GM12865 (cell line): ENCODE measurements around the gene IQCF2.

Experiments
- DNase-seq: peaks from one replicate; pipeline ENCODE4 v3.0.0; 2010; ENCODE audit warnings: low read depth
- H3K4me3 ChIP-seq: 2 replicates; pipeline ENCODE4 v1.5.1; 2011; ENCODE audit warnings: mild to moderate bottlenecking, low read depth, low read length, control low read depth
- TF ChIP-seq, protein P1 (sequence below): IDR thresholded peaks from 2 replicates; pipeline ENCODE4 v1.5.1; 2011; ENCODE audit warnings: low read length, control low read depth, low read depth, inconsistent platforms; ENCODE audit not compliant: insufficient read depth; ENCODE audit errors: missing control alignments

IQCF2 gene

DNA sequence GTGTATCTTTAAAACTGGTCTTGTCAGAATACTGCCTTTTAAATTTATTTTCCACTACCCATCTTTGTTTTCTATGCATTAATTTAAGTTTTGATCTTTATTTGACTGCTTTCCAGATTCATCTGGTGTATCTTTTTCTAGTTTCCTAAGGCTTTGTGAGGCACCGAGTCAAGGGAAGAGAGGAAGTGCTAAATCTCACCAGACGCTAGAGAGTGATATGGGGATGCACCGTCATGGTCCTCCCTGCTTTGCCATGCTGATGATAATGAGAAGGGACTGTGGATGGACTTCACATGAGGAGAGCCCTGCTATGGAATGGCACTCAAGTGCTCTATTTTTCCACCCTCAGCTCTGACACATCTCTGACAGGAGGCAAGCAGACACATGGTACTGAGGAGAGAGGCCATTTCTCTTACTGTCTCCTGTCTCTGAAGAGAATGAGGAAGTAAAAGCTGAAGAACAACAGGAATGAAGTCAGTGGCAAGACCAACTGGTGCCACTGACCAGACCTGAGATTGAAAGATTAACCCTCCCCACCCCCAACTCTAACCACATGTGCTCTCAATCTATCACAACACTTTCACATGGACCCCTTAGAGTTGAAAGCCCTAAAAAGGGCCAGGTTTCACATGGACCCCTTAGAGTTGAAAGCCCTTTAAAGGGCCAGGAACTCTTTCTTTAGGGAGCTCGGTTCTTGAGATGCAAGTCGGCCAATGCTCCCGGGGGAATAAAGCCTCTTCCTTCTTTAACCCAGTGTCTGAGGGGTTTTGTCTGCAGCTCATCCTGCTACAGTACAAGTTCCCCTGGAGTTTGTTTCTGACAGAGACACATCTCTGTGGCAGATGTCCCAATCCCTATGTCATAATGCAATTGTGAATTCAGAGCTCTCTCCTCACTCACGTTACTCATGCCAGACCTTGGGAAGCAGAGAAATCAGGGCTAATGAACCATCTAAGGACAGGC, at the start of gene IQCF2:
IQCF2 (plus strand) TSS at position 913 of the 963 bp plus-strand sequence. CDS start 52 bp downstream, outside the sequence.
- DNase-seq, result peak; percentile 74
- TF ChIP-seq, protein P1, sequence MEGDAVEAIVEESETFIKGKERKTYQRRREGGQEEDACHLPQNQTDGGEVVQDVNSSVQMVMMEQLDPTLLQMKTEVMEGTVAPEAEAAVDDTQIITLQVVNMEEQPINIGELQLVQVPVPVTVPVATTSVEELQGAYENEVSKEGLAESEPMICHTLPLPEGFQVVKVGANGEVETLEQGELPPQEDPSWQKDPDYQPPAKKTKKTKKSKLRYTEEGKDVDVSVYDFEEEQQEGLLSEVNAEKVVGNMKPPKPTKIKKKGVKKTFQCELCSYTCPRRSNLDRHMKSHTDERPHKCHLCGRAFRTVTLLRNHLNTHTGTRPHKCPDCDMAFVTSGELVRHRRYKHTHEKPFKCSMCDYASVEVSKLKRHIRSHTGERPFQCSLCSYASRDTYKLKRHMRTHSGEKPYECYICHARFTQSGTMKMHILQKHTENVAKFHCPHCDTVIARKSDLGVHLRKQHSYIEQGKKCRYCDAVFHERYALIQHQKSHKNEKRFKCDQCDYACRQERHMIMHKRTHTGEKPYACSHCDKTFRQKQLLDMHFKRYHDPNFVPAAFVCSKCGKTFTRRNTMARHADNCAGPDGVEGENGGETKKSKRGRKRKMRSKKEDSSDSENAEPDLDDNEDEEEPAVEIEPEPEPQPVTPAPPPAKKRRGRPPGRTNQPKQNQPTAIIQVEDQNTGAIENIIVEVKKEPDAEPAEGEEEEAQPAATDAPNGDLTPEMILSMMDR, result no peak

DNA sequence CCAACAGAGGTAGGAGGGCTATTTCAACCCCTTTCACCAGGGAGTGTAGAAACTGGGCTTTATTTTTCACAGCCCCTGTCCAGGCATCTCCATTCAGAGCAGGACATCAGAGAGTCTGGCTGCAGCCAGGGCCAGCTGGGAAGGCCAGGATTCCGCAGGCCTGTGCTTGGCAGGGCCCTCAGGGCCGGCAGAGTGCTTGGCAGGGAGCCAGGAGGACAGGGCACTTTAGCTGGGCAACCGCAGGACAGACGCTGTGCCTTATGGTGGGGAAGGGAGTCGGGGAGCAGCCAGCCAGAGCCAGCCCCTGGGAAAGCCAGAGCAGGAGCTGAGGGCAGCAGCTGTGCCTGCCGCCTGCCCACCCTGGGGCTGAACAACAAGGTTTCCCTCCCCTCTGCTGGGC, 47.9 kb upstream of the IQCF2 start:
- no peak for DNase-seq
- TF ChIP-seq, protein P1, result no peak
- H3K4me3 ChIP-seq, result no peak overlapping the region

More for the DNA sequence above, at the start of gene IQCF2:
- H3K4me3 ChIP-seq, result no peak within 1 kb of the TSS

DNA sequence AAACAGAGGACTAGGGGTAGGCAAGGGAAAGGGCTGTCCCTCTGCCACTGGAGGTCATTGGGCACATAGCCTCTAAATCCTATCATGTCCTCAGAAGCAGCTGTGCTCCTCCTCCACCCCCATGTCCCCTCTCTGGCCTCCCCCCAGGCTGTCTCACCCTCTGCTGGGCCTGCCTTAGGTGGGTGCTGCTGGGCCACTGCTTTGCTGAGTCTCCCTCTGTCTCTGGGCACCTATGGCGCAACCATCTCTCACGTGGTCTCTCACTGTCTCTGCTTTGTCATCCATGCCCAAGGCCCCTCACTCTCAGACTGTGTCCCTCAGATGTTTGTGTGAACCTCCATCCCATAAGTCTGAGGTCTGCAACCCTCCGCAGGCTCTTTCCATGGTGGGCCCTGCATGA, 47.4 kb upstream of the IQCF2 start:
- DNase-seq, result no peak
- TF ChIP-seq, protein P1, result no peak
- H3K4me3 ChIP-seq, result no peak overlapping the region

DNA sequence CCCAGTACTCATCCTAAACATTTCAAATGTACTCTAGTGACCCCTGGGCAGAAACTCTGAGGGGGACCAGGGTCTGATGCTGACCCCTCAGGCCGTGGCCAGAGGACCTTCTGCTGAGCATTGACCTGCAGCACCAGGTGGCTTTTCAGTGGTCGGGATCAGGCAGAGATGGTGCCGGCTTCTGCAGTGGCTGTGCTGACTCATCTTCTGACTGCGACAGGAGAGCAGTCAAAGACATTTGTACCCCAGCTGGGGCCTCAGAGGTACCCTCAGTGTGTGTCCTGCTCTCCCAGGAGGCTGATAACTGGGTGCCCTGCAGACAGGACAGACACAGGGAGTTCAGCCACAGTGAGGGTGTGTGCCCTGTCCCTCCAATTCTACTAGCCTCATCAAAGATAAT, 45.8 kb upstream of the IQCF2 start:
- TF ChIP-seq, protein P1, result no peak
- DNase-seq, result no peak
- no peak overlapping the region for H3K4me3 ChIP-seq

DNA sequence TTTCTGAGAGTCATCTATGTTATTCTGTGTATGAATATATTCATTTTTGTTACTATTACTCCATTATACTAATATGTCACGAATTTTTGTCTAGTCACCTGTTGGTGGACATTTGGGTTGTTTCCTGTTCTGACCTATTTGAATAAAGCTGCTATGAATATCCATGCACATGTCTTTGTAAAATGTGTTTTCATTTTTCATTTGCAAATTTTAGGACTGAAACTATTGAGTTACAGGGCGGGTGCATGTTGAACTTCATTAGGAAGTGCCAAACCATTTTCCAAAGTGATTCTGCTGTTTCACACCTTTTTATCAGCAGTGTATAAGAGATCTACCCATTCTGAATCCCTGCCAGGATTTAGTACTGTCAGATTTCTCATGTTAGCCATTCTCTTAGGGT, 44.7 kb upstream of the IQCF2 start:
- no peak overlapping the region for H3K4me3 ChIP-seq
- TF ChIP-seq, protein P1, result no peak
- no peak for DNase-seq

DNA sequence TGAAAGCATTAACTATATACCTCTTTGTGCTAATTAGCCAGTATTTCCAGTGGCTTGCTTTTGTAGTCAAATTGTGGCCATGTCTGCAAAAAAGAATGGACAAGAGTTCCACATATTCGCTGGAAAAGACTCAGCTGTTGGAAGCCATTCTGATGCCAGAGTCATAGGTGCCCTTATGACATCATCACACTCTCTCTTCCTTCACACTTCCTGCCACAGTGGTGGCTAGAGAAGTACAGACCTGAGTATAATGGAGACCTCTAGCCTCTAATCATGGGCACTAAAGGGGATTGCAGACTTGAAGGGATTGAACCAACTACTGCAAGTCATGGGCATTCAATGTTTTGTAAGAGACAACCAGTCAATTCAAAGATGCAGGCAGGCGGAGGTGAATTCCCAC, 44.0 kb upstream of the IQCF2 start:
- no peak for DNase-seq
- H3K4me3 ChIP-seq, result no peak overlapping the region
- TF ChIP-seq, protein P1, result no peak
